H1 (cell line): Measurements from ENCODE around the gene SZT2. TPM values are rescaled to one million over a fixed set of nuclear protein-coding genes. Genes with fewer than 3 reads are reported as not detected.

Experiments used
- CTCF ChIA-PET: fragments of 300-600 bp; sonication (Branson Sonifier 250); formaldehyde crosslinking; loops from one replicate; lab custom pipeline; 2021; ENCODE audit not compliant: partially characterized antibody; lab: Charles Lee
- POLR2A ChIA-PET: fragments of 300-600 bp; sonication (Branson Sonifier 250); formaldehyde crosslinking; loops from one replicate; lab custom pipeline; 2021; ENCODE audit warnings: inconsistent platforms; ENCODE audit not compliant: partially characterized antibody; lab: Charles Lee
- DNase-seq, 2 experiments: peaks; one replicate each; pipeline versions ENCODE4 v3.0.0 to v3.0.0-alpha.2; 2010 to 2022; ENCODE audit warnings: low spot score in 2 of 2, low read depth in 1 of 2, mixed read lengths in 1 of 2
- FAIRE-seq: peaks from 2 replicates; lab custom pipeline; 2011; peaks lifted over from hg19 to GRCh38; lab: Jason Lieb, UNC
- H2AFZ ChIP-seq: 2 replicates; pipeline ENCODE4 v1.8.1; 2012; ENCODE audit warnings: low read length, inconsistent platforms
- H2AK5ac ChIP-seq: 2 replicates; pipeline ENCODE4 v1.6.1; 2013; ENCODE audit warnings: low read depth, low read length
- H2BK120ac ChIP-seq: replicated peaks from 2 replicates; pipeline ENCODE3; 2013; ENCODE audit warnings: low read depth, low read length, inconsistent platforms
- H2BK12ac ChIP-seq: 2 replicates; pipeline ENCODE4 v1.6.1; 2013; ENCODE audit warnings: low read depth, low read length
- H2BK15ac ChIP-seq: 2 replicates; pipeline ENCODE4 v1.6.1; 2013; ENCODE audit warnings: low read length
- H2BK20ac ChIP-seq: 2 replicates; pipeline ENCODE4 v1.6.1; 2013; ENCODE audit warnings: low read length
- H2BK5ac ChIP-seq: 2 replicates; pipeline ENCODE4 v1.6.1; 2013; ENCODE audit warnings: low read depth, low read length
- H3K14ac ChIP-seq: 2 replicates; pipeline ENCODE4 v1.6.1; 2013; ENCODE audit warnings: inconsistent platforms; ENCODE audit not compliant: insufficient read length
- H3K18ac ChIP-seq: 2 replicates; pipeline ENCODE4 v1.6.1; 2013; ENCODE audit warnings: low read length; ENCODE audit errors: extremely low read depth
- H3K23ac ChIP-seq: 2 replicates; pipeline ENCODE4 v1.6.1; 2013; ENCODE audit warnings: inconsistent platforms; ENCODE audit not compliant: insufficient read length
- H3K23me2 ChIP-seq: 2 replicates; pipeline ENCODE4 v1.6.1; 2013; ENCODE audit warnings: low read depth, low read length
- H3K27ac ChIP-seq: 2 replicates; pipeline ENCODE4 v1.6.1; 2011; ENCODE audit warnings: low read depth, low read length, inconsistent platforms
- H3K27me3 ChIP-seq, 4 experiments: replicated peaks in 1 of 4; 1 replicate in 1 of 4; 2 replicates in 3 of 4; pipeline versions ENCODE4 v1.6.1 to v1.8.1; 2011 to 2013; ENCODE audit warnings: low read length in 3 of 4, mild to moderate bottlenecking in 3 of 4, inconsistent platforms in 2 of 4, mixed read lengths in 2 of 4, moderate library complexity in 1 of 4; ENCODE audit not compliant: control insufficient read depth in 3 of 4, insufficient read depth in 3 of 4; ENCODE audit errors: extremely low read depth in 1 of 4
- H3K36me3 ChIP-seq, 4 experiments: 2 replicates each; pipeline versions ENCODE4 v1.6.1 to v1.8.1; 2011 to 2013; ENCODE audit warnings: mild to moderate bottlenecking in 4 of 4, low read length in 3 of 4, moderate library complexity in 2 of 4, control low read depth in 1 of 4, inconsistent platforms in 1 of 4; ENCODE audit not compliant: insufficient read depth in 4 of 4, control insufficient read depth in 2 of 4
- H3K4ac ChIP-seq: replicated peaks from 2 replicates; pipeline ENCODE3; 2013; ENCODE audit warnings: low read length, low read depth, mixed read lengths, inconsistent platforms; ENCODE audit not compliant: insufficient read length
- H3K4me1 ChIP-seq, 4 experiments: replicated peaks in 1 of 4; 1 replicate in 1 of 4; 2 replicates in 3 of 4; pipeline versions ENCODE4 v1.6.1 to v1.8.1; 2011 to 2013; ENCODE audit warnings: low read length in 3 of 4, inconsistent platforms in 2 of 4, mixed read lengths in 1 of 4; ENCODE audit not compliant: insufficient read depth in 4 of 4, control insufficient read depth in 3 of 4
- H3K4me2 ChIP-seq, 2 experiments: 2 replicates each; pipeline versions ENCODE4 v1.6.1 to v1.8.1; 2011 to 2013; ENCODE audit warnings: low read depth in 2 of 2, low read length in 2 of 2, control low read depth in 1 of 2, inconsistent platforms in 1 of 2, mild to moderate bottlenecking in 1 of 2; ENCODE audit not compliant: insufficient read depth in 1 of 2
- H3K4me3 ChIP-seq, 4 experiments: fragments of 200-600, 300-600 bp in 1 of 4; sonication (generic), shearing (Covaris generic), sonication (Bioruptor Twin) in 1 of 4; 2 replicates each; pipeline versions ENCODE4 v1.5.1 to v1.8.1; 2011 to 2016; ENCODE audit warnings: low read length in 4 of 4, low read depth in 3 of 4, control low read depth in 2 of 4, inconsistent platforms in 2 of 4, mild to moderate bottlenecking in 2 of 4, mixed read lengths in 1 of 4, moderate library complexity in 1 of 4; ENCODE audit not compliant: insufficient read depth in 2 of 4; ENCODE audit errors: extremely low read depth in 1 of 4
- H3K56ac ChIP-seq: replicated peaks from 2 replicates; pipeline ENCODE3; 2013; ENCODE audit warnings: low read depth, mild to moderate bottlenecking, mixed read lengths, low read length, inconsistent platforms; ENCODE audit not compliant: insufficient read length
- H3K79me1 ChIP-seq: 2 replicates; pipeline ENCODE4 v1.6.1; 2013; ENCODE audit warnings: low read depth, low read length, control low read depth
- H3K79me2 ChIP-seq, 2 experiments: 2 replicates each; pipeline versions ENCODE4 v1.6.1 to v1.8.1; 2012 to 2013; ENCODE audit warnings: low read length in 2 of 2, mild to moderate bottlenecking in 2 of 2, inconsistent platforms in 1 of 2; ENCODE audit not compliant: insufficient read depth in 2 of 2, control insufficient read depth in 1 of 2
- H3K9ac ChIP-seq, 4 experiments: replicated peaks in 1 of 4; 1 replicate in 1 of 4; 2 replicates in 3 of 4; pipeline versions ENCODE4 v1.6.1 to v1.8.1; 2011 to 2013; ENCODE audit warnings: low read depth in 3 of 4, low read length in 3 of 4, control low read depth in 2 of 4, mild to moderate bottlenecking in 2 of 4, moderate library complexity in 2 of 4, inconsistent platforms in 1 of 4; ENCODE audit errors: extremely low read depth in 1 of 4
- H3K9me3 ChIP-seq, 2 experiments: 2 replicates each; pipeline versions ENCODE4 v1.6.1 to v1.8.1; 2012 to 2013; ENCODE audit warnings: mild to moderate bottlenecking in 2 of 2, moderate library complexity in 2 of 2, control low read depth in 1 of 2, inconsistent platforms in 1 of 2, low read depth in 1 of 2, low read length in 1 of 2, mixed read lengths in 1 of 2; ENCODE audit not compliant: insufficient read depth in 2 of 2
- H4K20me1 ChIP-seq, 2 experiments: replicated peaks in 1 of 2; 2 replicates each; pipeline versions ENCODE3 to v1.8.1; 2011 to 2013; ENCODE audit warnings: inconsistent platforms in 2 of 2, low read length in 2 of 2, mild to moderate bottlenecking in 1 of 2; ENCODE audit not compliant: insufficient read depth in 2 of 2, control insufficient read depth in 1 of 2
- H4K5ac ChIP-seq: 2 replicates; pipeline ENCODE4 v1.6.1; 2013; ENCODE audit warnings: low read length, low read depth, mixed read lengths, inconsistent platforms; ENCODE audit not compliant: insufficient read length
- H4K8ac ChIP-seq: 2 replicates; pipeline ENCODE4 v1.8.0; 2013; ENCODE audit warnings: mild to moderate bottlenecking, moderate library complexity, low read length, inconsistent platforms; ENCODE audit not compliant: insufficient read depth; ENCODE audit errors: extremely low read depth
- H4K91ac ChIP-seq: replicated peaks from 2 replicates; pipeline ENCODE3; 2013; ENCODE audit warnings: low read length, mixed read lengths, inconsistent platforms; ENCODE audit not compliant: insufficient read length
- BCL11A ChIP-seq, 2 experiments: IDR thresholded peaks; one replicate each; pipeline ENCODE4 v1.6.1; 2011; ENCODE audit warnings: low read depth in 2 of 2, low read length in 2 of 2, mild to moderate bottlenecking in 2 of 2
- CEBPB ChIP-seq: IDR thresholded peaks from 2 replicates; pipeline ENCODE4 v1.6.1; 2012; ENCODE audit warnings: low read depth, low read length
- EZH2 ChIP-seq: fragments of 200-600 bp; sonication (generic); IDR thresholded peaks from 2 replicates; pipeline ENCODE4 v1.7.1; 2012; ENCODE audit warnings: low read depth, mild to moderate bottlenecking, moderate library complexity, low read length, inconsistent platforms; ENCODE audit not compliant: severe bottlenecking
- RNF2 ChIP-seq: fragments of 200-900, 300-1000 bp; sonication (generic); IDR thresholded peaks from 2 replicates; pipeline ENCODE4 v1.7.1; 2016; ENCODE audit warnings: borderline replicate concordance, low read depth, mild to moderate bottlenecking, antibody characterized with exemption, low read length; ENCODE audit not compliant: poor library complexity, severe bottlenecking; ENCODE audit errors: missing control alignments
- SP2 ChIP-seq: IDR thresholded peaks from 2 replicates; pipeline ENCODE4 v1.6.1; 2012; ENCODE audit warnings: mild to moderate bottlenecking, low read length, inconsistent platforms
- TEAD4 ChIP-seq: IDR thresholded peaks from 2 replicates; pipeline ENCODE4 v1.6.1; 2012; ENCODE audit warnings: low read depth, low read length, inconsistent platforms, mixed read lengths
- WGBS, 2 experiments: shearing (Covaris generic) in 1 of 2; methylation state at CpG; one replicate each; pipeline versions ENCODE4 v1.1.6 to v1.1.7; 2013 to 2015; ENCODE audit warnings: low lambda C conversion rate in 2 of 2, mixed read lengths in 2 of 2, inconsistent platforms in 1 of 2, low coverage in 1 of 2, missing lambda C conversion rate in 1 of 2; ENCODE audit not compliant: insufficient replicate concordance in 2 of 2, insufficient coverage in 1 of 2, insufficient read length in 1 of 2; ENCODE audit errors: extremely low coverage in 1 of 2, missing lambda C conversion rate in 1 of 2; 5-methylcytosine and 5-hydroxymethylcytosine counted together
- polyA plus RNA-seq, 7 experiments: library from polyadenylated mRNA; depleted of rRNA in 3 of 7; stranded (reverse) in 5 of 7; unstranded in 2 of 7; fragments of >200 nt in 5 of 7; fragments of 200-250 nt in 2 of 7; gene quantifications; 1 replicate in 5 of 7; 2 replicates in 1 of 7; 4 replicates in 1 of 7; pipeline versions ENCODE4 v1.2.1 to v1.2.3, GENCODE V29; 2011 to 2013; ENCODE audit warnings: missing spikeins in 2 of 7, mixed read lengths in 2 of 7
- total RNA-seq: library from RNA; stranded (reverse); fragmentation: NEBNext Ultra II Directional; extraction: Animal tissue kit (Norgen Biotek cat#: 25700); gene quantifications from 2 replicates; pipeline ENCODE4 v1.2.1, GENCODE V29; 2021

SZT2 gene
- total and polyA plus RNA-seq, 2 of the 8 experiments (the other 6 are each of a cell fraction or from before 2014, with no cell fraction given): 4.7 to 12.9 TPM

DNA sequence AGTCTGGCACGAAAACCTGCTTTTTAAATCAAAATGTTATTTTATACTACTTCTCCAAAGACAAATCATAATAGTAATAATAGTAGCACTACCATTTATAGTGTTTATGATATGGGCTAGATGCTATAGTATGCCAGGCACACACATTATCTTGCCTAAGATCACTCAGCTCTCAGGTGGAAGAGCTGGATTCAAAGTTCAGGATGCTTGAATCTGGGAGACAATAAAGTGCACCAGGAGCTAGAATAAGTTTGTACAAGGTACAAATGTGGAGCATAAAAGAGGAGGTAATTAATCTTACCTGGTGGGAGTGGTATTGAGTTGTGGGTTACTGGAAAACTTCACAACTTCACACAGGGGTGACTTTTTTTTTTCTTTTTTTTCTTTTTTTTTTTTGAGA is 11.9 kb upstream of the SZT2 start:
- WGBS, 2 experiments: 85% methylated on average over 1 of the region's 1 CpG; no CpG with 5 or more reads in 1 of the 2 experiments
- H3K79me2 ChIP-seq: no peaks in the 10 kb centered on the region
- no peak overlapping the region for H2BK120ac ChIP-seq
- no peak overlapping the region for H2BK12ac ChIP-seq
- H4K91ac ChIP-seq: no peak overlapping the region
- DNase-seq (no peak), FAIRE-seq (no peak)
- H3K4ac ChIP-seq: no peak overlapping the region
- H3K9me3 ChIP-seq: no peaks in the 10 kb centered on the region
- no peak for TF ChIP-seq TEAD4
- TF ChIP-seq RNF2: no peak
- no peak for TF ChIP-seq BCL11A (IDR thresholded peaks at IDR 0.05; ENCODE audit: low read depth in 2 of 2, low read length in 2 of 2)
- no peak for TF ChIP-seq CEBPB
- no peak for TF ChIP-seq SP2
- no peak for TF ChIP-seq EZH2
- H2BK20ac ChIP-seq: no peak overlapping the region
- no peak overlapping the region for H3K9ac ChIP-seq
- no peak overlapping the region for H3K14ac ChIP-seq
- ChIA-PET POLR2A (interaction anchor here (1.1 to 3.8 kb wide), 4 partner anchors 10 to 17 kb away, joined by 4 to 38 read pairs (median 16); partner anchors contain the start of genes ELOVL1, MED8 and SZT2), CTCF (interaction anchor here (1.0 to 1.4 kb wide), 6 partner anchors 37 to 150 kb away, joined by 3 to 5 read pairs (median 3); partner anchors contain the start of gene C1orf210)
- H3K23me2 ChIP-seq: no peaks in the 10 kb centered on the region
- no peak overlapping the region for H2AK5ac ChIP-seq
- H3K4me1 ChIP-seq: no peaks in the 10 kb centered on the region
- no peak overlapping the region for H3K56ac ChIP-seq
- H3K23ac ChIP-seq: no peak overlapping the region
- no peaks in the 10 kb centered on the region for H3K27me3 ChIP-seq
- H2AFZ ChIP-seq: no peak overlapping the region
- no peak overlapping the region for H3K27ac ChIP-seq
- no peak overlapping the region for H4K8ac ChIP-seq
- H3K4me3 ChIP-seq: no peak overlapping the region
- no peak overlapping the region for H3K4me2 ChIP-seq
- no peak overlapping the region for H2BK5ac ChIP-seq
- no peaks in the 10 kb centered on the region; the same call in 1 of the 2 replicates for H3K79me1 ChIP-seq
- no peaks in the 10 kb centered on the region for H4K20me1 ChIP-seq
- no peak overlapping the region for H2BK15ac ChIP-seq
- H4K5ac ChIP-seq: no peak overlapping the region
- no peak overlapping the region for H3K18ac ChIP-seq
- peaks cover 0 to 4% (median 0%) of the 10 kb centered on the region in 4 experiments; a peak in 2 of 8 replicates for H3K36me3 ChIP-seq
